Thyroid gland (tissue), 4 donors: ENCODE results near the gene RFX2.

Source experiments
- POLR2A ChIP-seq, 2 donors: fragments of 450-650 bp; IDR thresholded peaks; one replicate each; pipeline ENCODE4 v1.6.1; 2017; ENCODE audit warnings: antibody characterized with exemption in 2 of 2, mild to moderate bottlenecking in 2 of 2, moderate library complexity in 1 of 2
- TF ChIP-seq, protein P1 (sequence below), 6 experiments: fragments of 200-600 bp in 3 of 6; fragments of 450-650 bp in 3 of 6; sonication (generic) in 3 of 6; IDR thresholded peaks; one replicate each; pipeline ENCODE4 v1.5.1; 2016 to 2019; ENCODE audit warnings: antibody characterized with exemption in 6 of 6, mild to moderate bottlenecking in 2 of 6, inconsistent platforms in 1 of 6, moderate library complexity in 1 of 6

GRCh38 chr19:5947435-5947834, 162.9 kb downstream of the RFX2 start:
- TF ChIP-seq POLR2A (IDR thresholded peaks at IDR 0.05) = no peak
- TF ChIP-seq, protein P1, sequence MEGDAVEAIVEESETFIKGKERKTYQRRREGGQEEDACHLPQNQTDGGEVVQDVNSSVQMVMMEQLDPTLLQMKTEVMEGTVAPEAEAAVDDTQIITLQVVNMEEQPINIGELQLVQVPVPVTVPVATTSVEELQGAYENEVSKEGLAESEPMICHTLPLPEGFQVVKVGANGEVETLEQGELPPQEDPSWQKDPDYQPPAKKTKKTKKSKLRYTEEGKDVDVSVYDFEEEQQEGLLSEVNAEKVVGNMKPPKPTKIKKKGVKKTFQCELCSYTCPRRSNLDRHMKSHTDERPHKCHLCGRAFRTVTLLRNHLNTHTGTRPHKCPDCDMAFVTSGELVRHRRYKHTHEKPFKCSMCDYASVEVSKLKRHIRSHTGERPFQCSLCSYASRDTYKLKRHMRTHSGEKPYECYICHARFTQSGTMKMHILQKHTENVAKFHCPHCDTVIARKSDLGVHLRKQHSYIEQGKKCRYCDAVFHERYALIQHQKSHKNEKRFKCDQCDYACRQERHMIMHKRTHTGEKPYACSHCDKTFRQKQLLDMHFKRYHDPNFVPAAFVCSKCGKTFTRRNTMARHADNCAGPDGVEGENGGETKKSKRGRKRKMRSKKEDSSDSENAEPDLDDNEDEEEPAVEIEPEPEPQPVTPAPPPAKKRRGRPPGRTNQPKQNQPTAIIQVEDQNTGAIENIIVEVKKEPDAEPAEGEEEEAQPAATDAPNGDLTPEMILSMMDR (IDR thresholded peaks at IDR 0.05) = no peak
